C4-2B (cell line): ENCODE data around the gene MPI.

Experiments used
- H3K27ac ChIP-seq: fragments of 450-650 bp; 2 replicates; pipeline ENCODE4 v1.5.1; 2017
- ZFX ChIP-seq: fragments of 450-650 bp; IDR thresholded peaks from 2 replicates; pipeline ENCODE4 v1.6.1; 2017
- TF ChIP-seq, protein P1 (sequence below): fragments of 450-650 bp; conservative IDR thresholded peaks from 2 replicates; pipeline ENCODE4 v1.5.1; 2017; ENCODE audit warnings: mild to moderate bottlenecking

Gene MPI

DNA sequence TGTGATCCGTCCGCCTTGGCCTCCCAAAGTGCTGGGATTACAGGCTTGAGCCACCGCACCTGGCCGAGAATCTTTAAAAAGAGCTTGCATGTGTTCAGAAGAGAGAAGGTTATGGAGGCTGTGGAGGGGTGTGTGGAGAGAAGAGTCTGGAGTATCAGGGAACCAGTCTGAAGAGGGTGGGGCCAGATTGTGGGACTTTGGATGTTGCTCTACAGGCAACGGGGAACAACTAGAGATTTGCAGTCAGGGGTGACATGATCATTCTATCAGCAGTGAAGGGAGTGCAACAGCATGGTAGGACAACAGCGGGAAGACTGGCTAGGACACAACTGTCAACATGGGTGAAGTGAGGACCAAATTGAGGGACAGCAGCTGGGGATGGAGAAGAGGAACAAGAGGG is 25.5 kb upstream of the MPI start:
- no peak overlapping the region for H3K27ac ChIP-seq
- TF ChIP-seq, protein P1, sequence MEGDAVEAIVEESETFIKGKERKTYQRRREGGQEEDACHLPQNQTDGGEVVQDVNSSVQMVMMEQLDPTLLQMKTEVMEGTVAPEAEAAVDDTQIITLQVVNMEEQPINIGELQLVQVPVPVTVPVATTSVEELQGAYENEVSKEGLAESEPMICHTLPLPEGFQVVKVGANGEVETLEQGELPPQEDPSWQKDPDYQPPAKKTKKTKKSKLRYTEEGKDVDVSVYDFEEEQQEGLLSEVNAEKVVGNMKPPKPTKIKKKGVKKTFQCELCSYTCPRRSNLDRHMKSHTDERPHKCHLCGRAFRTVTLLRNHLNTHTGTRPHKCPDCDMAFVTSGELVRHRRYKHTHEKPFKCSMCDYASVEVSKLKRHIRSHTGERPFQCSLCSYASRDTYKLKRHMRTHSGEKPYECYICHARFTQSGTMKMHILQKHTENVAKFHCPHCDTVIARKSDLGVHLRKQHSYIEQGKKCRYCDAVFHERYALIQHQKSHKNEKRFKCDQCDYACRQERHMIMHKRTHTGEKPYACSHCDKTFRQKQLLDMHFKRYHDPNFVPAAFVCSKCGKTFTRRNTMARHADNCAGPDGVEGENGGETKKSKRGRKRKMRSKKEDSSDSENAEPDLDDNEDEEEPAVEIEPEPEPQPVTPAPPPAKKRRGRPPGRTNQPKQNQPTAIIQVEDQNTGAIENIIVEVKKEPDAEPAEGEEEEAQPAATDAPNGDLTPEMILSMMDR = no peak
- no peak for TF ChIP-seq ZFX

DNA sequence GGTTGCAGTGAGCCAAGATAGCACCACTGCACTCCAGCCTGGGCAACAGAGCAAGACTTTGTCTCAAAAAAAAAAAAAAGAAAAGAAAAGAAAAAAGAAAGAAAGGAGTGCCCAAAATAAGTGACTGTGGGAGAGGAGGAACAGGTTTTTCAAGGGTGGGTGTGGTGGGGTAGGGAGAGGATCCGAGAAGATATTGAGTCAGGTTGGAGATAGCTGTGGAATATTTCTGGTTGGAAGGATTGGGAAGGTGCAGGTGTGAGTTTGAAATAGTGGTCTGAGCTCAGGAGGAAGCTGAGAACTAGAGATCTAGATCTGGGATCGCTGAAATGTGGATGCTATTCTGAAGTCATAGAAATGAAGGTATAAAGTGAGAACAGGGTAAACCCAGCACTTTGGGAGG is 24.5 kb upstream of the MPI start:
- H3K27ac ChIP-seq = no peak overlapping the region
- TF ChIP-seq, protein P1 = no peak
- no peak for TF ChIP-seq ZFX

GRCh38 chr15:74866090-74866489 is 23.8 kb upstream of the MPI start:
- no peak for TF ChIP-seq ZFX
- TF ChIP-seq, protein P1 = no peak
- no peak overlapping the region for H3K27ac ChIP-seq

DNA sequence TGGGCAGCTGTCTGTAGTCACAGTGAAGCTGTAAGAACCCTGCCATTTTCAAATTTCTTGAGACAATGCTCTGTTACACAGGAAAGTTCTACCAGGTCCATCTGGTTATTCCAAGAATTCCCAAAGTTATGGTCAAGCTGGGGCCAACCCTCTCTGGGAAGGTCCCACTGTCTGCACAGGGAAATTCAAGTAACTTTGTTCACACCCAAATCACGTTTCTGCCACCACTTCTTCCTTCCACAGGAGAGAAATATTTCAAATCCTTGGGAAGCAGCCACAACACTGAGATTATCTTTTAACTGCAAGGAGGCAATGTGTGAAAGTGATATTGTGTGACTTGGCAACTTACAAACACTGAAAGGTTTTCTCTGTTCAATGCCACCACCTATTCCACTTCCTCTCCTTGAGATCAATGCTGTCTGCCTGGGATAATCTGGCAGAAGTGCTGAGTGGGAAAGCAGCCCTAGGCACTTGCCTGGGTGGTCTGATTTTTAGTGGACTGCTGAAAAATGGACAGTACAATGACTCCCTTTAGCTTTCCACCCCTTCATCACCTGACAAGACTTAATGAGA is 22.3 kb upstream of the MPI start:
- H3K27ac ChIP-seq = no peak overlapping the region
- TF ChIP-seq ZFX = no peak
- TF ChIP-seq, protein P1 = no peak

- H3K27ac ChIP-seq = 0 out of 2 replicates have a peak overlapping the region, but pooled peaks have one; percentile 5
These were observed 21.8 kb upstream of the MPI start for GRCh38 chr15:74868059-74868458.

DNA sequence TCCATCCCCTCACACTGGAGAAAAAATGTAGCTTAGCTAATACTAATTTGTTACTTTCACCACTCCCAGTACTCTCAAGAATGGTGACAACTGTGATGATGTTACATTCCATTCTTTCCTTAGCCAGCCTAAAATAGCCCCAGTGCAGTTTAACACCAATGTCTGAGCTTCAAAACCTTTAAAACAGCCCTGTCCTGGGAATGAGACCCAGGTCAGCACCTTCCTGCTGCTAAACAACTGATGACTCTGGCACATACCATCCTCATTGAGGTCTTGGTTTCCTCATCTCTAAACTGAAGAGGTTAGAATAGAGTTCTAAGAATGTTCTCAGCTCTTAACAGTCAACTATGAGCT is 20.5 kb upstream of the MPI start:
- TF ChIP-seq, protein P1 = no peak
- no peak for TF ChIP-seq ZFX
- no peak overlapping the region for H3K27ac ChIP-seq

More at GRCh38 chr15:74868059-74868458, 21.8 kb upstream of the MPI start:
- no peak for TF ChIP-seq ZFX
- TF ChIP-seq, protein P1 = no peak

- TF ChIP-seq ZFX = no peak
- TF ChIP-seq, protein P1 = no peak
- H3K27ac ChIP-seq = no peak overlapping the region
These were observed 20.0 kb upstream of the MPI start for GRCh38 chr15:74869726-74870407.
